Eye (tissue), 1 donor: Measurements from ENCODE around the gene JMJD6.

Experiments used
- DNase-seq: peaks from one replicate; pipeline ENCODE4 v3.0.0-alpha.2; 2015

JMJD6 gene

DNA sequence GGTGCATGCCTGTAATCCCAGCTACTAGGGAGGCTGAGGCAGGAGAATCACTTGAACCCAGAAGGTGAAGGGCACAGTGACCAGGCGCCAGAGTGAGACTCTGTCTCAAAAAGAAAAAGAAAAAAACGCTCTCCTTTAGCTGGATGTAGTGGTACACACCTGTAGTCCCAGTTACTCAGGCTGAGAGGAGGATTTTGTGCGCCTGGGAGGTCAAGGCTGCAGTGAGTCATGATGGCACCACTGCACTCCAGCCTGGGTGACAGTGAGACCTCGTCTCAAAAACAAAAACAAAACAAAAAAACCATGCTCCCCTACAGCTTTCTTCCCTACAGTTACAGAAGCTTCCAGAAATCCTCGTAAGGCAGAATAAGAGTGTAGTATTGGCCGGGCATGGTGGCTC lies 49.8 kb downstream of the JMJD6 start:
- no peak for DNase-seq

DNA sequence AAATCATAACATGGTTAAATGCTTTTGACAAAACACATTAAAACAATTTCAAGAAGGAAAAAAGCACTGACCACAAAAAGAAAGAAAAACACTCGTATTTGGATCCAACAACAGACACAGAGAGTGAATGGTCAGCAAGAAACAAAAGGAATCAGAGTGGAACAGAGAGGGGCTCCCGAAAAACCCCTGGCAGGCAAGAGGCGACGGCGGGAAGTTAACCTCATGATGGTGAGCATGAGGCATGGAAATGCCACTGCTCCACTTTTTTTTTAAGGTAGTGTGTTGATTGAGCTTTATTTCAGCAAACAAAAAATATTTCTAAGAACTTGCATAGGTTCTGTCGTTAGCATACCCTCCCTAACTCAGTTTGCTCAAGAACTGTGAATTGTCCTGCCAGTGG lies 50.8 kb downstream of the JMJD6 start:
- no peak for DNase-seq

DNA sequence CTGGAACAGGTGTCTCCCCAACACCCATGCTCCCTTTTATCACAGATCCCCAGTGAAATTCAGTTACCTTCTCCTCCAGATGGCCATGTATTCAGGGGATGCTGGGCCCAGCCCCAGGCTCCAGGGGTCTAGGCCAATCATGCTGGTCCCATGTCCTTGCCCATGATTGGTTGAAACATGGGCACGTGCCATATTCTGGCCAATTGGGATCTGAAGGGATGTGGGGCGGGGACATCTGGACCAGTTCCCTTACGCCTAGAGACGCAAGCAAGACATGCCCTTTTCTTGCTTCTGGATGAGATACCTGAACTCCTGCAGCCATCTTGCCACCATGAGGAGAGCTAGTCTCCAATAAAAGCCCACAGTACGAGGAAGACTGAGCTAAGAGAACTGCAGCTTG lies 51.8 kb downstream of the JMJD6 start:
- DNase-seq, result no peak

DNA sequence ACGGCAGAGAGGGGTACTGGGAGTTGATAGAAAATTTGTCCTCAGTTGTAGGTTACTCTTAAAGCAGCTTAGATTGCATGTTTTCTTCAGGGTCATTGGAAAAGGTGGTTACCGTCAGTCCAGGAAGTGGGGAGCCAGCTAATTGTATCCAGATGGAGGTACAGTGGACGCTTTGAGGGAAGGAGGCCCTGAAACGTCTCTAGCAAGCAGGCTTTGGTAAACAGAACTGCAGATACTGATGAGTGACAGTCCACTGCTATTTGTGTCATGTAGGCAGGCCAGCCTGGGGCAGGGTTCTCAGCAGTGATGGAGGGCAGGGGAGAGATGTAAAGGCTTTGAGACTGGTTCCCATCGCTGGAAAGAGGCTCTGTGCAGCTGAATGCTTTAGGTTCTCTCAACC lies 52.7 kb downstream of the JMJD6 start:
- DNase-seq, result no peak

DNA sequence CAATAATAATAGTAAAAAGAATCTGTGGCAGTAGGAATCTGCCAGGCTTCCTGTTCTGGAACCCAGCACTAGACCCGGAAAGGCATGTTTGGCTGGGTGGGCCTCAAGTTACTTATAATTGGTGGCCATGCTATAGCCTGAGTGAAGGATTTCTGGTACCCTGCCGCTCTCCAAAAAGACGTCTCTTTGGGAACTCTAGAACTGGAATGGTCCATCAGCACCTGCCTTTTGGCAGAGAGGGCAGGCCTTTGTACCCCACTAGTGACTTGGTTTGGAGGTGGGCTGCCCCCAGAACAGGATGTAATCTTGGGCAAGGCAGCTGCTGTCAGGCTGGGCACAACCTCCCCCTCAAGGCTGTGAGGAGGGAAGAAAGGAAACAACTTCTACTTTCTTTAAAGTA lies 53.5 kb downstream of the JMJD6 start:
- no peak for DNase-seq

DNA sequence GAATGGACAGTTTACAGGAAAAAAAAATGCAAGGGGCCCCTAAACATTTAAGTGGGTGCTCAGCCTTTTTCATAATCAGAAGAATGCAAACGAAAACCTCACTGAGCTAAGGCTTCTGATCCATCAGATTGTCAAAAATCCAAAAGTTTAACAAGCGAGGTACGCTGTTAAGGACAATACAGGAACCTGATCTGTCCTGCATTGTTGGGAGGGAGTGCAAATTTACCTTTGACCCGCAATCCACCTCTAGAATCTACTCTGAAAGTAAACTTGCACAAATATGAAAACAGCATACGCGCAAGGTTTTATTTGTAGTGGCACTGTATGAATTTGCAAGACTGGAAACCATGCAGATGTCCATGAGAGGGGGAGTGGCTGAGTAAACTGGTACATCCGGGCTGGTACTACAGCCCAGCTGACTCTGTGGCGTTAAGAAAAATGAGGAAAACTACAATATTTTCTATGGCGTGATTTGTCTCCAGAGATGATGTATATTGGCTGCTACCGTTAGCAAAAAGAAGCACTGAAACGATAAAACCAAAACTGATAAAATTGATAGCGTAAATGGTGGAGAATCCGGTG lies 54.0 kb downstream of the JMJD6 start:
- DNase-seq, result no peak

DNA sequence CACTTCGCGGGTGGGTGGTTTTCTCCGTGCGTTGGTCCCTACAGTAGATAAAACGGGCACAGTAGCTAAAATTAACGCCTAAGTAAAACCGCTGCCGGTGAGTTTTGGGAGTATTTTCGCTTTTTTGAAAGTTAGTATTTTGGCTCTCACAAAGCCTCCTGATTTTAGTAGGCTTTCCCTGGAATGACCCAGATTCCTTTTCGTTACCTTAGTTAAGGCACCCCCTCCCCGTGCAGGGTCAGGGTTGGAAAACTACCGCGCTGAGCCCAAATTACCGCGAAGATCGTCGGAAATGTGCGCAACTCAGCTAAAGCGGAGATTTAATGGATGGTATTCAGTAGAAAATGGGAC lies 54.5 kb downstream of the JMJD6 start:
- no peak for DNase-seq

DNA sequence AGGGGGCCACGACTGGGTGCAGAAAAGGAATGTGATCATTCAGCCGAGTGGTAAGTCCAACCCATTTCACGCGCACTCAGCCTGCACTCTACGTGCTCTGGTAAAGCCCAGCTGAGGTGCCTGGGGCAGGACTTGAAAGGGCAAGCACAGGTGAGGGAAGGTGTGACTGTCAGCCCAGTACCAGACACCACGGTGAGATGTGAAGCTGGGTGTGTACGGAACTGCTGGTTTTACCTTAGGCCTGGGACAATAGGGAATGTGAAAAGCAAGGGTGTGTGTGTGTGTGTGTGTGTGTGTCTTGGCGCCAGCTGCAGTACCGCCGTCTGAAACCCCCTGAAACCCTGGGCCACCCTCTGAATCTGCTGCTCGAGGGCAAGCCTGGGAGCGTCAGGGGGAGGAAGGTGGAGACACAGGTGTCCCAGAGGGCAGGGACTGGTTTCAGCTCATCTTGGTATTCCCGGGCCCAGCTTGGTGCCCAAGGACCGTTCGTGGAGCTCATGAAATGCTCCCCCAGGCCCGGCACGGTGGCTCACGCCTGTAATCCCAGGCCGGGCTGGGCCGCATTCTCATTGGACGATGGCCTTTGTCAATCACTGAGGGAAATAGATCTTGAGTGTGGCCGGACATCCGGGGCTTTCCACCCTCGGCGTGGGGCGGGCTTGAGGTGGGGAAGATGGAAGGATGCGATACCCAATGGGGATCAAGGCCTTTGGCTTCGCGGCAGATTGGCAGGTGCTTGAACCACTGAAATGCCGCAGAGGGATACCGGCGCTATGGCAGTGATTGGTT lies 55.1 kb downstream of the JMJD6 start:
- DNase-seq, result peak; percentile 100

DNA sequence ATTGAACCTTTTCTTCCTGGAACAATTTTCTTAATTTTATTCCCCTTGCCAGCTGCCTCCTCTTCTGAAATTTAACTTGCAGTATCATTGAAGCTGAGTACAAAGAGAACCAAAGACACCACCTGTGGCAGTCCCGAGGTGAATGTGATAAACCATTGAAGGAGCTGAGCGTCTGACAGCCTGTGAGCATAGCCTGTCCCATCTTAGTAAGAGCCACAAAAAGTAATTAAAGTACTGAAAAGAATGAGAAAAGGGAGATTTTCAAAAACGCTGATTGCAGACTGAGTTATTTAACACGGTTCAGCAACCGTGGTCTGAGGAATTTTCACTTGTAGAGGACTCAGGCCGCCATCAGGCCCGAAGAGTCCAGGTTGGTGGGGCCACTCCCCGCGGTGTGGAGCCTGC lies 55.7 kb downstream of the JMJD6 start:
- no peak for DNase-seq

DNA sequence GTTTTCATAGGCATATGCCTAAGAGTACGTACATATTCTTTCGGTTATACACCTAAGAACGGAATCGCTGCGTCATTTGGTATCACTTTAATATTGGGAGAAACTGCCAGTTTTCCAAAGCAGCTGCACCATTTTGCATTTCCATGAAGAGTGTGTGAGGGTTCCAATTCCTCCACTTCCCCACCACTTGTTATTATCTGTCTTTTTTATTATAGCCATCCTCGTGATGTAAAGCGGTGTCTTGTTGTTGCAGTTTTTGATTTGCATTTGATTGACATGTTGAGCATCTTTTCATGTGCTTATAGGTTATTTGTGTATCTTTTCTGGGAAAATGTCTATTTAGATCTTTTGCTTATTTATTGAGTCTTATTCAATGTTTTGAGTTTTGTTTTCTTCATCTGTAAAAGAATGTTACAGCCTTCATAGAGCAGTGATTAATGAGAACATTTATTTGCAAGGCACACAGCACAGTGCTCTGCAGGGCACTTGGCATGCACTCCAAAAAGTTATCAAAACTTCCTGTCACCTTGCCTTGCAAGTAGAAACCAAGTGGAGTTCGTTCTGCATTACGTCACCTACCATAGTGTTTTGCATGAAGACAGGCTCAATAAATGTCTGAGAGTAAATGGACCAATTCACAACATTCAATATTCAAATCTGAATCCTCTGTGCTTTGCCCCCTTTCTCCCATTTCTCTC lies 56.2 kb downstream of the JMJD6 start:
- no peak for DNase-seq
